H1 (cell line): ENCODE data around the gene MEF2B. TPM values are rescaled to one million over a fixed set of nuclear protein-coding genes. Genes with fewer than 3 reads are reported as not detected.

Source experiments
- CTCF ChIA-PET: fragments of 300-600 bp; sonication (Branson Sonifier 250); formaldehyde crosslinking; loops from one replicate; lab custom pipeline; 2021; ENCODE audit not compliant: partially characterized antibody; lab: Charles Lee
- POLR2A ChIA-PET: fragments of 300-600 bp; sonication (Branson Sonifier 250); formaldehyde crosslinking; loops from one replicate; lab custom pipeline; 2021; ENCODE audit warnings: inconsistent platforms; ENCODE audit not compliant: partially characterized antibody; lab: Charles Lee
- DNase-seq, 2 experiments: peaks; one replicate each; pipeline versions ENCODE4 v3.0.0 to v3.0.0-alpha.2; 2010 to 2022; ENCODE audit warnings: low spot score in 2 of 2, low read depth in 1 of 2, mixed read lengths in 1 of 2
- FAIRE-seq: peaks from 2 replicates; lab custom pipeline; 2011; peaks lifted over from hg19 to GRCh38; lab: Jason Lieb, UNC
- H2AFZ ChIP-seq: 2 replicates; pipeline ENCODE4 v1.8.1; 2012; ENCODE audit warnings: low read length, inconsistent platforms
- H2AK5ac ChIP-seq: 2 replicates; pipeline ENCODE4 v1.6.1; 2013; ENCODE audit warnings: low read depth, low read length
- H2BK120ac ChIP-seq: replicated peaks from 2 replicates; pipeline ENCODE3; 2013; ENCODE audit warnings: low read depth, low read length, inconsistent platforms
- H2BK12ac ChIP-seq: 2 replicates; pipeline ENCODE4 v1.6.1; 2013; ENCODE audit warnings: low read depth, low read length
- H2BK15ac ChIP-seq: 2 replicates; pipeline ENCODE4 v1.6.1; 2013; ENCODE audit warnings: low read length
- H2BK20ac ChIP-seq: 2 replicates; pipeline ENCODE4 v1.6.1; 2013; ENCODE audit warnings: low read length
- H2BK5ac ChIP-seq: 2 replicates; pipeline ENCODE4 v1.6.1; 2013; ENCODE audit warnings: low read depth, low read length
- H3K14ac ChIP-seq: 2 replicates; pipeline ENCODE4 v1.6.1; 2013; ENCODE audit warnings: inconsistent platforms; ENCODE audit not compliant: insufficient read length
- H3K18ac ChIP-seq: 2 replicates; pipeline ENCODE4 v1.6.1; 2013; ENCODE audit warnings: low read length; ENCODE audit errors: extremely low read depth
- H3K23ac ChIP-seq: 2 replicates; pipeline ENCODE4 v1.6.1; 2013; ENCODE audit warnings: inconsistent platforms; ENCODE audit not compliant: insufficient read length
- H3K23me2 ChIP-seq: 2 replicates; pipeline ENCODE4 v1.6.1; 2013; ENCODE audit warnings: low read depth, low read length
- H3K27ac ChIP-seq: 2 replicates; pipeline ENCODE4 v1.6.1; 2011; ENCODE audit warnings: low read depth, low read length, inconsistent platforms
- H3K27me3 ChIP-seq, 4 experiments: replicated peaks in 1 of 4; 1 replicate in 1 of 4; 2 replicates in 3 of 4; pipeline versions ENCODE4 v1.6.1 to v1.8.1; 2011 to 2013; ENCODE audit warnings: low read length in 3 of 4, mild to moderate bottlenecking in 3 of 4, inconsistent platforms in 2 of 4, mixed read lengths in 2 of 4, moderate library complexity in 1 of 4; ENCODE audit not compliant: control insufficient read depth in 3 of 4, insufficient read depth in 3 of 4; ENCODE audit errors: extremely low read depth in 1 of 4
- H3K36me3 ChIP-seq, 4 experiments: 2 replicates each; pipeline versions ENCODE4 v1.6.1 to v1.8.1; 2011 to 2013; ENCODE audit warnings: mild to moderate bottlenecking in 4 of 4, low read length in 3 of 4, moderate library complexity in 2 of 4, control low read depth in 1 of 4, inconsistent platforms in 1 of 4; ENCODE audit not compliant: insufficient read depth in 4 of 4, control insufficient read depth in 2 of 4
- H3K4ac ChIP-seq: replicated peaks from 2 replicates; pipeline ENCODE3; 2013; ENCODE audit warnings: low read length, low read depth, mixed read lengths, inconsistent platforms; ENCODE audit not compliant: insufficient read length
- H3K4me1 ChIP-seq, 4 experiments: replicated peaks in 1 of 4; 1 replicate in 1 of 4; 2 replicates in 3 of 4; pipeline versions ENCODE4 v1.6.1 to v1.8.1; 2011 to 2013; ENCODE audit warnings: low read length in 3 of 4, inconsistent platforms in 2 of 4, mixed read lengths in 1 of 4; ENCODE audit not compliant: insufficient read depth in 4 of 4, control insufficient read depth in 3 of 4
- H3K4me2 ChIP-seq, 2 experiments: 2 replicates each; pipeline versions ENCODE4 v1.6.1 to v1.8.1; 2011 to 2013; ENCODE audit warnings: low read depth in 2 of 2, low read length in 2 of 2, control low read depth in 1 of 2, inconsistent platforms in 1 of 2, mild to moderate bottlenecking in 1 of 2; ENCODE audit not compliant: insufficient read depth in 1 of 2
- H3K4me3 ChIP-seq, 4 experiments: fragments of 200-600, 300-600 bp in 1 of 4; sonication (generic), shearing (Covaris generic), sonication (Bioruptor Twin) in 1 of 4; 2 replicates each; pipeline versions ENCODE4 v1.5.1 to v1.8.1; 2011 to 2016; ENCODE audit warnings: low read length in 4 of 4, low read depth in 3 of 4, control low read depth in 2 of 4, inconsistent platforms in 2 of 4, mild to moderate bottlenecking in 2 of 4, mixed read lengths in 1 of 4, moderate library complexity in 1 of 4; ENCODE audit not compliant: insufficient read depth in 2 of 4; ENCODE audit errors: extremely low read depth in 1 of 4
- H3K56ac ChIP-seq: replicated peaks from 2 replicates; pipeline ENCODE3; 2013; ENCODE audit warnings: low read depth, mild to moderate bottlenecking, mixed read lengths, low read length, inconsistent platforms; ENCODE audit not compliant: insufficient read length
- H3K79me1 ChIP-seq: 2 replicates; pipeline ENCODE4 v1.6.1; 2013; ENCODE audit warnings: low read depth, low read length, control low read depth
- H3K79me2 ChIP-seq, 2 experiments: 2 replicates each; pipeline versions ENCODE4 v1.6.1 to v1.8.1; 2012 to 2013; ENCODE audit warnings: low read length in 2 of 2, mild to moderate bottlenecking in 2 of 2, inconsistent platforms in 1 of 2; ENCODE audit not compliant: insufficient read depth in 2 of 2, control insufficient read depth in 1 of 2
- H3K9ac ChIP-seq, 4 experiments: replicated peaks in 1 of 4; 1 replicate in 1 of 4; 2 replicates in 3 of 4; pipeline versions ENCODE4 v1.6.1 to v1.8.1; 2011 to 2013; ENCODE audit warnings: low read depth in 3 of 4, low read length in 3 of 4, control low read depth in 2 of 4, mild to moderate bottlenecking in 2 of 4, moderate library complexity in 2 of 4, inconsistent platforms in 1 of 4; ENCODE audit errors: extremely low read depth in 1 of 4
- H3K9me3 ChIP-seq, 2 experiments: 2 replicates each; pipeline versions ENCODE4 v1.6.1 to v1.8.1; 2012 to 2013; ENCODE audit warnings: mild to moderate bottlenecking in 2 of 2, moderate library complexity in 2 of 2, control low read depth in 1 of 2, inconsistent platforms in 1 of 2, low read depth in 1 of 2, low read length in 1 of 2, mixed read lengths in 1 of 2; ENCODE audit not compliant: insufficient read depth in 2 of 2
- H4K20me1 ChIP-seq, 2 experiments: replicated peaks in 1 of 2; 2 replicates each; pipeline versions ENCODE3 to v1.8.1; 2011 to 2013; ENCODE audit warnings: inconsistent platforms in 2 of 2, low read length in 2 of 2, mild to moderate bottlenecking in 1 of 2; ENCODE audit not compliant: insufficient read depth in 2 of 2, control insufficient read depth in 1 of 2
- H4K5ac ChIP-seq: 2 replicates; pipeline ENCODE4 v1.6.1; 2013; ENCODE audit warnings: low read length, low read depth, mixed read lengths, inconsistent platforms; ENCODE audit not compliant: insufficient read length
- H4K8ac ChIP-seq: 2 replicates; pipeline ENCODE4 v1.8.0; 2013; ENCODE audit warnings: mild to moderate bottlenecking, moderate library complexity, low read length, inconsistent platforms; ENCODE audit not compliant: insufficient read depth; ENCODE audit errors: extremely low read depth
- H4K91ac ChIP-seq: replicated peaks from 2 replicates; pipeline ENCODE3; 2013; ENCODE audit warnings: low read length, mixed read lengths, inconsistent platforms; ENCODE audit not compliant: insufficient read length
- CBX5 ChIP-seq: fragments of 300-800, 300-1000 bp; sonication (generic); IDR thresholded peaks from 2 replicates; pipeline ENCODE4 v1.7.1; 2016; ENCODE audit warnings: antibody characterized with exemption, low read length, low read depth
- CTBP2 ChIP-seq: IDR thresholded peaks from 2 replicates; pipeline ENCODE4 v1.7.0; 2011; ENCODE audit warnings: borderline replicate concordance, mild to moderate bottlenecking, moderate library complexity, mixed read lengths, low read length; ENCODE audit not compliant: insufficient read depth, insufficient read length
- NANOG ChIP-seq: IDR thresholded peaks from 2 replicates; pipeline ENCODE4 v1.6.1; 2011; ENCODE audit warnings: low read length, low read depth, mild to moderate bottlenecking, inconsistent platforms; ENCODE audit not compliant: insufficient read depth, poor library complexity, severe bottlenecking
- RAD21 ChIP-seq, 2 experiments: IDR thresholded peaks in 1 of 2; conservative IDR thresholded peaks in 1 of 2; 2 replicates each; pipeline ENCODE4 v1.6.1; 2011; ENCODE audit warnings: low read depth in 2 of 2, low read length in 2 of 2, improper control_type of control experiment in 1 of 2, inconsistent platforms in 1 of 2, mild to moderate bottlenecking in 1 of 2, moderate library complexity in 1 of 2
- TBP ChIP-seq: IDR thresholded peaks from 2 replicates; pipeline ENCODE4 v1.6.1; 2011; ENCODE audit warnings: low read depth, low read length, improper control_type of control experiment
- USF2 ChIP-seq: IDR thresholded peaks from 2 replicates; pipeline ENCODE4 v1.6.1; 2011; ENCODE audit warnings: low read length, improper control_type of control experiment
- ZNF274 ChIP-seq: IDR thresholded peaks from 2 replicates; pipeline ENCODE4 v1.7.0; 2012; ENCODE audit warnings: low read length, borderline replicate concordance; ENCODE audit errors: extremely low read depth
- WGBS, 2 experiments: shearing (Covaris generic) in 1 of 2; methylation state at CpG; one replicate each; pipeline versions ENCODE4 v1.1.6 to v1.1.7; 2013 to 2015; ENCODE audit warnings: low lambda C conversion rate in 2 of 2, mixed read lengths in 2 of 2, inconsistent platforms in 1 of 2, low coverage in 1 of 2, missing lambda C conversion rate in 1 of 2; ENCODE audit not compliant: insufficient replicate concordance in 2 of 2, insufficient coverage in 1 of 2, insufficient read length in 1 of 2; ENCODE audit errors: extremely low coverage in 1 of 2, missing lambda C conversion rate in 1 of 2; 5-methylcytosine and 5-hydroxymethylcytosine counted together
- polyA plus RNA-seq, 7 experiments: library from polyadenylated mRNA; depleted of rRNA in 3 of 7; stranded (reverse) in 5 of 7; unstranded in 2 of 7; fragments of >200 nt in 5 of 7; fragments of 200-250 nt in 2 of 7; gene quantifications; 1 replicate in 5 of 7; 2 replicates in 1 of 7; 4 replicates in 1 of 7; pipeline versions ENCODE4 v1.2.1 to v1.2.3, GENCODE V29; 2011 to 2013; ENCODE audit warnings: missing spikeins in 2 of 7, mixed read lengths in 2 of 7
- total RNA-seq: library from RNA; stranded (reverse); fragmentation: NEBNext Ultra II Directional; extraction: Animal tissue kit (Norgen Biotek cat#: 25700); gene quantifications from 2 replicates; pipeline ENCODE4 v1.2.1, GENCODE V29; 2021

MEF2B gene
- total and polyA plus RNA-seq, 2 of the 8 experiments (the other 6 are each of a cell fraction or from before 2014, with no cell fraction given): 2.8 to 3.7 TPM

DNA sequence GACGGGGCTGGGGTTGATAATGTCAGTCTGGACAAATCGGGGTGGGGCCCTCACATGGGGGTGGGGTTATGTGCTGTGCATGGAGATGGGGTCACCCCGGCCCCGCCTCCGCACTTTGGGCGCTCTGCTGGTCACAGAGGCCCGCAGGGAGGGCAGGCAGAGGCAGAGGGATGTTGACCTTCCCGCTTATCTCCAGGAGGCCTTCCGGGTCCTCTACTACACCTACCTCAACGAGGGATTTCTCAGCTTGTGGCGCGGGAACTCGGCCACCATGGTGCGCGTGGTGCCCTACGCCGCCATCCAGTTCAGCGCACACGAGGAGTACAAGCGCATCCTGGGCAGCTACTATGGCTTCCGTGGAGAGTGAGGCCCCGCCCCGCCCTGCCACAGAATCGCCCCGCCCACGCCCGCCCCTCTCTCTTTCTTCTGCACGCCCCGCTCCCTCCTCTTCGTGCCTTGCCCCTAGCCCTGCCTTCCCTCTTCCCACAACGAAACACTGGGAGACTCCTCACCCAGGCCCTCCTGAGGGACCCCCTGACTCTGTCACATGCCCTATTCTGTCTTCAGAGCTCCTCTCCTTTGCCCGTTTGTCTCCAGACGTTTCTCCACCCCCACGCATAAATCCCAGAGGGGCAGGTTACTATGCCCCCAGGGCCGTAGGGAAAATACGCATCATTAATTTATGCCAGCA, 64.6 kb downstream of the MEF2B start:
- POLR2A ChIA-PET: interaction anchor here (0.6 to 5.7 kb wide), 13 partner anchors 9 to 61 kb away, joined by 3 to 31 read pairs (median 5); partner anchors contain the start of gene SLC25A42
- WGBS, 2 experiments: 1% methylated on average over 19 of the region's 36 CpGs; no CpG with 5 or more reads in 1 of the 2 experiments
- FAIRE-seq: no peak
- TF ChIP-seq RAD21 (IDR thresholded peaks at IDR 0.05 in 1 of 2, conservative IDR thresholded peaks at IDR 0.05 in 1 of 2; ENCODE audit: low read depth in 2 of 2, low read length in 2 of 2) (no peak), ZNF274 (no peak), CBX5 (no peak), USF2 (peak; percentile 21; the same call in 1 of the 2 replicates), TBP (peak; percentile 64), NANOG (no peak), CTBP2 (no peak)

More for the DNA sequence above, 64.6 kb downstream of the MEF2B start:
- Histone ChIP-seq H4K20me1 (no peaks in the 10 kb centered on the region), H2BK5ac (peak overlapping the region; percentile 92), H3K23me2 (peaks cover 3% of the 10 kb centered on the region), H3K4me1 (peaks cover 0 to 14% (median 9%) of the 10 kb centered on the region in 4 experiments; a peak in 6 of 7 replicates), H3K79me1 (0 out of 2 replicates have a peak, but pooled peaks cover 2% of the 10 kb centered on the region), H3K27ac (peak overlapping the region; percentile 88), H3K18ac (peak overlapping the region; percentile 100), H3K4me3 (peak overlapping the region; percentile 66 to 76 (median 75)), H2AFZ (peak overlapping the region; percentile 96; the same call in 1 of the 2 replicates), H3K79me2 (no peaks in the 10 kb centered on the region), H2BK120ac (no peak overlapping the region), H4K5ac (peak overlapping the region; percentile 96), H3K23ac (no peak overlapping the region), H3K9me3 (no peaks in the 10 kb centered on the region), H3K27me3 (no peaks in the 10 kb centered on the region), H3K9ac (peak overlapping the region; percentile 52 to 86 (median 81)), H2BK12ac (peak overlapping the region; percentile 89), H3K4ac (peak overlapping the region; percentile 91), H2BK15ac (no peak overlapping the region; the same call in 1 of the 2 replicates), H4K8ac (peak overlapping the region; percentile 96; the same call in 1 of the 2 replicates), H3K56ac (no peak overlapping the region), H3K14ac (no peak overlapping the region), H4K91ac (peak overlapping the region; percentile 97), H3K36me3 (no peaks in the 10 kb centered on the region), H2BK20ac (peak overlapping the region; percentile 87; the same call in 1 of the 2 replicates), H2AK5ac (no peak overlapping the region), H3K4me2 (peak overlapping the region; percentile 82 to 90)
- CTCF ChIA-PET: interaction anchor here (0.8 to 3.4 kb wide), 7 partner anchors 10 to 40 kb away, joined by 3 to 16 read pairs (median 3); no protein-coding TSS in a partner anchor
- peak in 1 of 2 experiments; percentile 88 for DNase-seq
